ENCODE results near the gene LIN7C.

The LIN7C gene

GRCh38 chr11:27505781-27506180 lies 788 bp downstream of the LIN7C start:
- TF ChIP-seq, protein P1, sequence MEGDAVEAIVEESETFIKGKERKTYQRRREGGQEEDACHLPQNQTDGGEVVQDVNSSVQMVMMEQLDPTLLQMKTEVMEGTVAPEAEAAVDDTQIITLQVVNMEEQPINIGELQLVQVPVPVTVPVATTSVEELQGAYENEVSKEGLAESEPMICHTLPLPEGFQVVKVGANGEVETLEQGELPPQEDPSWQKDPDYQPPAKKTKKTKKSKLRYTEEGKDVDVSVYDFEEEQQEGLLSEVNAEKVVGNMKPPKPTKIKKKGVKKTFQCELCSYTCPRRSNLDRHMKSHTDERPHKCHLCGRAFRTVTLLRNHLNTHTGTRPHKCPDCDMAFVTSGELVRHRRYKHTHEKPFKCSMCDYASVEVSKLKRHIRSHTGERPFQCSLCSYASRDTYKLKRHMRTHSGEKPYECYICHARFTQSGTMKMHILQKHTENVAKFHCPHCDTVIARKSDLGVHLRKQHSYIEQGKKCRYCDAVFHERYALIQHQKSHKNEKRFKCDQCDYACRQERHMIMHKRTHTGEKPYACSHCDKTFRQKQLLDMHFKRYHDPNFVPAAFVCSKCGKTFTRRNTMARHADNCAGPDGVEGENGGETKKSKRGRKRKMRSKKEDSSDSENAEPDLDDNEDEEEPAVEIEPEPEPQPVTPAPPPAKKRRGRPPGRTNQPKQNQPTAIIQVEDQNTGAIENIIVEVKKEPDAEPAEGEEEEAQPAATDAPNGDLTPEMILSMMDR (IDR thresholded peaks at IDR 0.05): no peak
- Mint-ChIP-seq H3K4me1 (peaks cover 44% of the 10 kb centered on the region), H3K36me3 (ENCODE audit: low read depth) (peaks cover 16% of the 10 kb centered on the region), H3K27ac (peak overlapping the region; percentile 100), H3K27me3 (ENCODE audit: low read depth, poor library complexity) (peaks cover 17% of the 10 kb centered on the region), H3K4me3 (peak overlapping the region; percentile 100), H3K9me3 (no peaks in the 10 kb centered on the region)
- no peak for DNase-seq

- no peaks in the 10 kb centered on the region for H3K9me3 Mint-ChIP-seq
- H3K4me1 Mint-ChIP-seq: peaks cover 42% of the 10 kb centered on the region
- TF ChIP-seq, protein P1 (IDR thresholded peaks at IDR 0.05): no peak
- peaks cover 31% of the 10 kb centered on the region for H3K36me3 Mint-ChIP-seq (ENCODE audit: low read depth)
- no peak for DNase-seq
- H3K4me3 Mint-ChIP-seq: peak overlapping the region; percentile 100
- no peak overlapping the region for H3K27ac Mint-ChIP-seq
- H3K27me3 Mint-ChIP-seq (ENCODE audit: low read depth, poor library complexity): peaks cover 16% of the 10 kb centered on the region
These were observed 2.4 kb downstream of the LIN7C start for GRCh38 chr11:27504205-27504604.

DNA sequence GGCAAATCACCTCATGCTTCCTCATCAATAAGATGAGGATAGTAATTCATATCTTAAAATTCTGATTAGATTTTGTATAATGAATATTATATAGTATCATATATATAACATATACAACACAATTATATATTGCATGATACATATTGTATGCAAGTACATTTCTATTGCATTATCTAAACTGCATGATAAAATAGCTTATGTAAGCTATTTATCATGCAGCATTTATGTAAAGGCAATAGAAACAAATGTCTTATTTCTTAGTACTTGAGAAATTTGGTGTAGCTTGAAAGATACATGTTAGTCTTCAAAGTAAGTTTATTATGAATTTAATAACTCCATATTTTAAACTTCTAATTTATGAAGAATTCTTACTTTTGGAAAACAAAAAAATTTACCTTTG lies 5.5 kb downstream of the LIN7C start:
- no peak overlapping the region for H3K4me3 Mint-ChIP-seq

GRCh38 chr11:27497911-27498310 lies 8.7 kb downstream of the LIN7C start:
- Mint-ChIP-seq H3K27me3 (ENCODE audit: low read depth, poor library complexity) (no peaks in the 10 kb centered on the region), H3K4me1 (peaks cover 6% of the 10 kb centered on the region), H3K9me3 (no peaks in the 10 kb centered on the region)

More for the DNA sequence above, 5.5 kb downstream of the LIN7C start:
- no peak for DNase-seq
- Mint-ChIP-seq H3K36me3 (ENCODE audit: low read depth) (peaks cover 43% of the 10 kb centered on the region), H3K27ac (no peak overlapping the region), H3K9me3 (no peaks in the 10 kb centered on the region), H3K4me1 (peaks cover 19% of the 10 kb centered on the region), H3K27me3 (ENCODE audit: low read depth, poor library complexity) (peaks cover 3% of the 10 kb centered on the region)
- TF ChIP-seq, protein P1 (IDR thresholded peaks at IDR 0.05): no peak

DNA sequence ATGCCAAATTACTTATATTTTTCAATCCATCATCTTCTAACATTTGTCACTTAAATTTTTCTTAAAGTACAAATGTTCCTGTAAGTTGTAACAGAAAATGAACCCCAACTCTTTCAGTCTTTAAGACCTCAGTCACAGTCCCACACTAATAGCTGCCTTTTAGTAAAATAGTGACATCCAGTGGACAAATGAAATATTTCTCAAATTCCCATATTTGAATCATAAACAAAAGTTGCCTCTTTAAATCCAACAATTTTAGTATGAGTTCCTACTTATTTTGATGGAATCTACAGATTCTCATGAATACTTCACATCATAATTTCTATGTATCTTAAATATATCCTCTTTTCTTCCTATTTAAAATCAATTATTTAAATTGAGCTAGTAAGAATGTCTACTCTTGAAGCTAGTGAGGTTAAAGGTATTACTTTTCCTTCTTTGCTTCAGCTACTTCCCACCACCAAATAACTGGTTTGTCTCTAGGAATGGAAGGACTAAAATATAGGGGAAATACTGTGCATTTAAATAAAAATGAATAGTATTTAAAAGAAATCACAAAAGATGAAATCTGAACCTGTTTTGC lies 9.2 kb downstream of the LIN7C start:
- TF ChIP-seq, protein P1 (IDR thresholded peaks at IDR 0.05): peak; percentile 42
- H3K9me3 Mint-ChIP-seq: no peaks in the 10 kb centered on the region
- no peak overlapping the region for H3K4me3 Mint-ChIP-seq
- H3K27ac Mint-ChIP-seq: no peak overlapping the region
- peaks cover 6% of the 10 kb centered on the region for H3K4me1 Mint-ChIP-seq
- no peak for DNase-seq
- no peaks in the 10 kb centered on the region for H3K27me3 Mint-ChIP-seq (ENCODE audit: low read depth, poor library complexity)
- peaks cover 58% of the 10 kb centered on the region for H3K36me3 Mint-ChIP-seq (ENCODE audit: low read depth)

More at GRCh38 chr11:27497911-27498310, 8.7 kb downstream of the LIN7C start:
- no peak overlapping the region for H3K27ac Mint-ChIP-seq
- H3K36me3 Mint-ChIP-seq (ENCODE audit: low read depth): peaks cover 56% of the 10 kb centered on the region
- H3K4me3 Mint-ChIP-seq: no peak overlapping the region
- DNase-seq: no peak
- TF ChIP-seq, protein P1 (IDR thresholded peaks at IDR 0.05): no peak

DNA sequence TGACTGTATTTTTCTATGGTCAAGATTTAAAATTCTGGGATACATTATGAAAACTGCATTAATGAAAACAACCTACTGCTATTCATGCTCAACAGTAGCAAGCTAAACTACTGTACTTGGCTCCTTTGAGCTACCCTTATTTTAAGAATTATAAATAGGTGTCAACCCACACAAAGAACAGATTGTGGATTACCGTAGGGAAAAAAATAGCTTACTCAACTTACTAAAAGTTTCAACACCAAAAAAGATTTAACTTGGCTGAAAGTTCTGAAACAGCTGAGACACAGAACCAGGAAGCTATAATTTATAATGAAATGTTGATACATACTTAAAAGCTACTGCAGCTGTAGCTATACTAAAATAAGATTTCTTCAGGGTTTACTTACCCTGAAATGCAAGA lies 10.1 kb downstream of the LIN7C start:
- H3K27me3 Mint-ChIP-seq (ENCODE audit: low read depth, poor library complexity): no peaks in the 10 kb centered on the region

More for the DNA sequence above, 10.1 kb downstream of the LIN7C start:
- TF ChIP-seq, protein P1 (IDR thresholded peaks at IDR 0.05): no peak
- Mint-ChIP-seq H3K4me3 (no peak overlapping the region), H3K9me3 (no peaks in the 10 kb centered on the region), H3K4me1 (no peaks in the 10 kb centered on the region), H3K36me3 (ENCODE audit: low read depth) (peaks cover 61% of the 10 kb centered on the region), H3K27ac (no peak overlapping the region)
- no peak for DNase-seq
